GM19023 (cell line): ENCODE results near the gene RPS21.

Experiments used
- ATAC-seq: cut with Tn5 transposase; IDR thresholded peaks from one replicate; pipeline ENCODE4 v1.9.1; 2021; ENCODE audit warnings: mild to moderate bottlenecking, moderate library complexity; ENCODE audit not compliant: unreplicated experiment

The RPS21 gene

DNA sequence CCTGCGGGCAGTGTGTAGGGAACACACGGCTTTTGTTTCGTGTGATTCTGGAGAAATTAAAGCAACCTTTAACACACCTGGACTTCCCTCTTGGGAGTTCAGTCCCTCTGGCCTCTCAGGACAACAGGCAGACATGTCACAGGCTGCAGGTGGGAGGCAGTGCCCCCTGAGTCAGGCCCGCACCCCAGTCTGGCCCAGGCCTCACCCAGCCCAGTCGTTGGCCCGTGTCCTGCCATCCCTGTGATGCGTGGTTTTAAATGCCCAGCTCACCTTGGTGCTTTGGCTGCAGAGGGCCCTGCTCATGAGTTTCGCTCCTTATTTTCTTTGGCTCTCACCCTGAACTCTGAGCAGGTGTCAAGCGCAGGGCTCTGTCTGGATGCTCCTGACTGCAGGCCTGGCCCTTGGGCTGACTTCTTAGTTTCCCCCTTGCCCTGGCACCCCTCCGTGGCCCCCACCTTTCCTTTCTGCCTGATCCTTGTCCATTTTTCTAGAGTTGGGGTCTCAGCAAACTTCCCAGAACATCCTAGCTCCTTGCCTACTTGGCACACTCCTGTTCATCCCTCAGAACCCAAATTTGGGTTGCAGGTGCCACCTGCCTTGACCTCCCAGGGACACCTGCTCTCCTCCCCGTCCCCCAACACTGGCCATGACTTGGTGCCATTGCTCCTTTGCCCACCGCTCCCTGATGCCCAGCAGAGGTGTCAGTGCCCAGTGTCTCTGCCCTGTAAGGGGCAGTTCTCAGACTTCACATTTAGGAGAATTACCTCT lies 22.4 kb downstream of the RPS21 start:
- ATAC-seq, result no peak

DNA sequence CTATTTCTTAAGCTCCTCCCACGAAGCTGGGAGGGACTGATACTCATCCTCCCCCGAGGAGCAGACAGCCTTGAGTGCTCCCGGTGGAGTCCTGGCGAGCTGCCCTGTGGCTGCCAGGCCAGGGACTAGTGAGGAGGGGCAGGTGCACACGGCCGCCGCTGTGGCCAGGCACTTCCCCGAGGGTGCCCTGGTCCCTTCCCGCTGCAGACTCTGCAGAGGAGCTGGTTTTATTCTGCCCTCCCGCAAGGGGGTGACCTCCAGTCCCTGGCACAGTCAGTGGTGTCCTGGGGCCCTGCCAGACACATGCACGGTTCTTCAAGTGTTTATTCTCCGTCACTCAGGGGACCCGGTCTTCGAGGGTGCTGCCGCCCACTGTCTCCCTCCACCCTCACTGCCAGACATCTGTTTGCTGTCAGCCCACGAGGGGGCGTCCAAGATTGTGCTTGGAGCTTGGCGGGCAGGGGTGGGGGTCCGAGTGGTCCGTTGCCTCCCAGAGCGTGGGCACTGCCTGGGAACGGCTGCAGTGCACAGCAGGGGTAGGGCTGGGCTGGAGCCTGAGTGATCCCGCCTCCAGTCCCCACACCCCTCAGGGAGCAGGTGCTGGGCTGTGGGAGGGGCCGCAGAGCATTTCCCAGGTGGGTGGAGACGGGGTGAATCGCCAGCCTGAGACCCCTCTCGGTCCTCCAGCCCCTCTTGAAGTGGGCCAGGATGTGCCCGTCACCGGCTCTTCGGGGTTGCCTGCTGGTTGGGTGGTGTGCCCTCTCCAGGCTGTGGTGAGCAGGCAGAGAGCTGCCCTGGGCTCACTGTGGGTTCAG lies 23.2 kb downstream of the RPS21 start:
- no peak for ATAC-seq

DNA sequence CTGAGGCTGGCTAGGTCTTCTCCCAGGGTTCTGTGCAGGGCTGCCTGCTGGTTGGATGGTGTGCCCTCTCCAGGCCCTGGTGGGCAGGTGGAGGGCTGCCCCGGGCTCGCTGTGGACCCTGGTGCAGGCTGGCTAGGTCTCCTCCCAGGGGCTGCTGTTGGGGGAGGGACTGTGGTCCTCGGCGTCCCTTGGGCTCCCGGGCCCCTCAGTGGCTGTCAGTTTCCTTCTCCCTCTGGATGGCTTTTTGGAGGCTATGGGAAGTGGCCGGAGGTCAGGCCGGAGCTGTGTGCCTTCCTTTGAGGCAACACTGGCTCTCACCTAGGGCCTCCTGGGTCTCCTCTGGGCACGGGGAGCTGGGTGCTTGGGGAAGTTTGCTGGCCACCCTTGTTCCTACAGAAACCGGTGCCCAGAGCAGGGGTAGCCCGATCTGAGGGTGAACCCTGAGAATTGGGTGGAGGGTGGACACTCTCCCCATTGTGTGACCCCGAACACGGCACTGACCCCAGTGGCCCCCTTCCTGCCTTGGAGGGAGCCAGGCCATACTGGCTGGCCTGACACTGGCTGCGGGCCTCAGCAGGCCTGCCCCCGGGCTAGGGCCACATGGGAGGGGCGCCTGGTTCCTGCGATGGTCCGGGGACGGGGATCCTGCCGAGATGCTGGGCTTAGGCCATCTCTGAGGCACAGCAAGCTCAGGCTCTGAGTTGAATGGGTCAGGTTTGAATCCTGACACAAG lies 24.0 kb downstream of the RPS21 start:
- no peak for ATAC-seq

DNA sequence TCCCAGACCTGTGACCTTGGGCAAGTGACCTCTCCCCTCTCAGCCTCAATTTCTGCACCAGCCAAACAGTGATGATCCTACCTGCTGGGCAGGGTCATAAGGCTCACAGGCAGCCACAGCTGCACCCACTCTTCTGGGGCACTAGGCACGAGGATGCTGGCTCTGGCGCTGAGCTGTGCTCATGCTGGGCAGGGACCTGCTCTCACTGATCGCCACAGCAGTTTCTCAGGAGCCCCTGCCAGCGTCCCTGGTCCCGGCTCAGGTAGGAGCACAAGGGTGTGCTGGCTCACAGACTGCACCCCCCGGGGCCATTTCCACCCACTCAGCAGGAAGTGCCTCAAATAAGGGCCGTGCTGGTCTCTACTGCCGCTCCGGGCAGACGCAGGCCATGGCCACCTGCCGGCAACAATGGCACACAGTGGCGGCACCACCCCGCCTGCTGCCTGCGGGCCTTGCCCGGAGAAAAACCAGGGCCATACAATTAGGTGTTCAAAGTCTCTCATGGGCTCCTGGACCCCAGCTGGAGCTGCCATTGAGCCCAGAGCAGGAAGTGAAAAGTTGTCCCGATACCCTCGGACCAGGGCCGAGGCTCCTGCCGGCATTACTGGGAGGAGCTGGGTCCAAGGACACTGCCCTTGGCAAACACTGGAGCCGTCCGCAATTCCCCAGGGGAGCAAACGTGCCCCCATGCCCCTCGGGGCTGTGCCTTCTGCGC lies 24.7 kb downstream of the RPS21 start:
- ATAC-seq, result no peak

DNA sequence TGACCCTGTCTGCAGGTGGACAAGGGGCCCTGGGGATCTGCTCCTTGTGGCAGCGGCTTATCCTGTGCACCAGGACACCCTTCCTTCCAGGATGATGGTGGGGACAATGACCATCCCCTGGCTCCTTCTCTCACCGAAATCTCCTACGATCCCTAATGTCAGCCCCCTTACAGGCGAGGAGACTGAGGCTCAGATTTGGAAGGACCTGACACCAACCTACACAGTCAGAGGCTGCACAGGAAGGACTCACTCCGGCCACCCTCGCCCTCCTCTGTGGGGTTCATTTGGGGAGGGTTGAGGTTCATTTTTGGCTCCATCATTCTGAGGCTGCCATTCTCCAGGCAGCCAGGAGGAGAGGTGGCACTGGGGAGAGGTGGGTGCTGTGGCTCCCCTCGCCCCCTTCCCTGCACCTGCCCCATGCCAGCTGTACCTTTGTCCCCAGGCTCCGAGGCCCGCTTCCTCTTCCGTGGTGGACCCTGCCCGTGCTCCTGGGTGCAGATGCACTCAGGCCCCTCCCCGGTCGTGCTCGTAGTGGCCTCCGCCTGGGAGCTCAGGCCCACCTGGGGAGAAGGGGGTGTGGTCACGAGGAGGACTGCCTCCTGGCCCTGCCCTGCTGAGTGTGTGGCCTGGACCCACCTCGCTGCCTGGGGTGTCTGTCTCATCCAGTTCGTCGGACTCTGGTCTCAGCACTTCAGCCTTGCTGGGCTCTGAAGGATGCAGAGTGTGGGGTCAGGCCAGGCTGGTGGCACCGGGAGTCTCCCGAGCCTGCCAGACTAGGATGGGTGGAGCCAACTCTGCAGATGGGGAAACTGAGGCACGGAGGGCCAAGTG lies 25.5 kb downstream of the RPS21 start:
- no peak for ATAC-seq

GRCh38 chr20:62413025-62413570 lies 26.2 kb downstream of the RPS21 start:
- no peak for ATAC-seq

GRCh38 chr20:62413896-62414481 lies 27.1 kb downstream of the RPS21 start:
- no peak for ATAC-seq

- ATAC-seq, result no peak
These were observed 28.6 kb downstream of the RPS21 start for GRCh38 chr20:62415354-62416111.

- ATAC-seq, result no peak
These were observed 30.0 kb downstream of the RPS21 start for GRCh38 chr20:62416651-62417637.

DNA sequence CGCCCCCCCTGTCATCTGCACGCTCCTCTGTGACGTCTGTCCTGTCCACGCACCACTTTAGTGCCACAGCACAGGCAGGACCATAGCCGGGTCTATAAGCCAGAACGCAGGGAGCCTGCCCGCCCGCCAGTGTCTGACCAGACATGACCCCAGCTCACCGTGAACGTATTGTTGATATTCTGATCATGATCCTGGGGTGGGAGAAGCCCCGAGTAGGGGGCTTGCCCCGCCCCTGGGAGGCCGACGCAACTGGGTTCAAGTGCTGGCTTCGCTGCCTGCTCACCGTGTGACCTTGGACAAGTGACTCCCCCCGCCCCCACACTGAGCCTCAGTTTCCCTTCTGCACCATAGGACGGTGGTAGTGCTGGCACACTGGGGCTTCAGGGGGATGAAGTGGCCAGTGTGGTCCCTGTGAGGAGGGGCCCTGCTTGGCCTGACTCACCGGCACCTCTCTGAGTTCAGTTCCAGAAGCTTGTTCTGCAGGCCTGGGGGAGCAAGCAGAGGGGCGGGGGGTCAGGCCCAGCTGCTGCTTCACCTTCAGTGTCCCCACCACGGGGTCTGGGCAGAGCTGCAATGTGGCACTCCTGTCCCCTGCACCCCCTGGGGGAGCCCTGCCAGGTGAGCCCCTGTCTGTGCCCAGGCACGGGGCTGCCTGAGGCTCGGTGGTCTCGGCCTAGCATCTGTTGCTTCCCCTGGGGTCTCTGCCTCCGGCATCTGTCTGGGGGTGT lies 31.2 kb downstream of the RPS21 start:
- ATAC-seq, result no peak

DNA sequence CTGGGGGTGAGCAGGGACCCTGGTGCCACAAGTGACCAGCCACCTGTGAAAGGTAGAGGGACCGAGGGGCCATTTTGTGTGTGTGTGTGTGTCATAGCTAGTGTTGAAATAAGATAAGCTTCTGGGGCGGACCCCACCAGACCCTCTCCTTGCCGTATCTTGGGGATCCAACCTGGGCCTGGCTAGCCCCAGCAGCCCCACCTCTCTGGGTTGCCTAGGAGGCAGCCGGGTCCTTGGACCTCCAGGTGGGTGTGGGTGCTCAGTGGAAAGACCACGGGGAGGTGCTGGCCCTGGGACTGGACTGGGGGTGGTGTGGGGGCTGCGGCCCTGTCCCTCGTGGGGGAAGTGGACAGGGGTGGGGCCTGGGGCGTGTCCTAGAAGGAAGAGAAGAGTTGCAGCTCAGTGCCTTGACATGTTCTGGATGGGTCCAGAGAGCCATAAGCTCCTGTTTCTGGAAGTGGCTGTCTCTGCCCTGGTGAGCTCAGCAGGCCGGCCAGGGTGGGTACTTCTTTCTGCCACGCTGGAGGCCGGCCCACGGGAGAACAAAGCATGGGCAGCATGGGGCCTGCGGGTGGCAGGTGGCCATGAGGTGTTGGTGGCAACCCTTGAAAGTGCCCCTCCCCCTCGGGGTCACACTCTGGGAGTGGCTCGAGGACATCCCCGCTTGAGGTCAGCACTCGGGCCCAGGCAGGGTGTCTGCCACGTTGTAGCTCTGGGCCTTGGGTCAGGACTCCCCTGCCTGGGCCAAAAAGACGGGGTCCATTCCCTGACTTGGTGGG lies 32.0 kb downstream of the RPS21 start:
- no peak for ATAC-seq

DNA sequence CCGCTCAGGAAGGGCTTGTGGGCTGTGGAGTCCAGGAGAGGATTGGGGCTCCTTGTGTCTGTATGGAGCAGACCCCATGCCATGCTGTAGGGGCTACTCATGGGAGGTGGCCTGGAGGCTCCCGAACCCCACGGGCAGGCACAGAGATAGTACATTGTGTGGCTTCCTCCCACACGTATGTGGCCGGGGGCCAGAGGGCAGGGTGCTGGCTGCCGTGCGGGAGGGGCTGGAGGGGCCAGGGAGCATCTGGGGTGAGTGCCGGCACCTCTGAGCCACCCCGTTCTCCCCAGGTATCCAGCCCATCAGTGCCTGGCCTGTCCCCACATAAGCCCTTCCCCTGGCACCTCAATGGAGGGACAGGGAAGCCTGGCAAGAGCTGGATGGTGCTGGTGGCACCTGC lies 32.9 kb downstream of the RPS21 start:
- ATAC-seq, result no peak

DNA sequence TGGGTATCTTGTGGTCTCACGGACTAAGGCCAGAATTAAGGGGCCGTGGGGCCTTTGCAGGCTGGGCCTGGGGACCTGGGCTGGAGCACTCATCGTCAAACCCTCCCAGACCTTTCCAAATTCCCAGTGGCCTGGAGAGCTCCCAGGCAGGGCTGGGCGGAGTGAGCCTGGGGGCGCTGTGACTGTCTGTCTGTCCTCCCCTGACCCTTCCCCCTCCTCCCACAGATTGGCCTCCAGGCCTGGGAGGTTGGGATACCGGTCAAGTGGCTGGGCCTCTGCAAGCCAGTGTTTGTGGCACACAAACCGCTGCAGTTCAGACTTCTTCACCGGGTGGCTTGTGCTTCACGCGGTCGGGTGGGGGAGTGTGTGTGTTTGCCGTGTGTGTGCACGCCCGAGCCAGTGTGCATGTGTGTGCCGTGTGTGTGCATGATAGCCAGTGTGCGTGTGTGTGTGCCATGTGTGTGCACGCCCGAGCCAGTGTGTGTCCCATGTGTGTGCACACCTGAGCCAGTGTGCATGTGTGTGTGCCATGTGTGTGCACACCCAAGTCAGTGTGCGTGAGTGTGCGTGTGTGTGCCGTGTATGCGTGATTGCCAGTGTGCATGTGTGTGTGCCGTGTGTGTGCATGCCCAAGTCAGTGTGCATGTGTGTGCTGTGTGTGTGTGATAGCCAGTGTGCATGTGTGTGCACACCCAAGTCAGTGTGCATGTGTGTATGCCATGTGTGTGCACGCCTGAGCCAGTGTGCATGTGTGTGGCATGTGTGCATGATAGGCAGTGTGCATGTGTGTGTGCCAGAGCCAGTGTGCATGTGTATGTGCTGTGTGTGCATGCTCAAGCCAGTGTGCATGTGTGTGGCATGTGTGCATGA lies 34.2 kb downstream of the RPS21 start:
- no peak for ATAC-seq

GRCh38 chr20:62421716-62421990 lies 34.8 kb downstream of the RPS21 start:
- ATAC-seq, result no peak

GRCh38 chr20:62422636-62423325 lies 35.9 kb downstream of the RPS21 start:
- no peak for ATAC-seq
